B cell (primary cell): ENCODE results near the gene SELP.

Experiments used
- EZH2 ChIP-seq: IDR thresholded peaks from 2 replicates; pipeline ENCODE4 v1.6.1; 2012; ENCODE audit warnings: borderline replicate concordance, low read depth, mild to moderate bottlenecking, moderate library complexity, low read length; ENCODE audit not compliant: insufficient read depth, poor library complexity, severe bottlenecking
- TF ChIP-seq, protein P1 (sequence below): fragments of 200-600 bp; IDR thresholded peaks from one replicate; pipeline ENCODE4 v1.8.0; 2022; ENCODE audit warnings: antibody characterized with exemption, mild to moderate bottlenecking

GRCh38 chr1:169620565-169620964 is 9.4 kb downstream of the SELP start:
- TF ChIP-seq, protein P1, sequence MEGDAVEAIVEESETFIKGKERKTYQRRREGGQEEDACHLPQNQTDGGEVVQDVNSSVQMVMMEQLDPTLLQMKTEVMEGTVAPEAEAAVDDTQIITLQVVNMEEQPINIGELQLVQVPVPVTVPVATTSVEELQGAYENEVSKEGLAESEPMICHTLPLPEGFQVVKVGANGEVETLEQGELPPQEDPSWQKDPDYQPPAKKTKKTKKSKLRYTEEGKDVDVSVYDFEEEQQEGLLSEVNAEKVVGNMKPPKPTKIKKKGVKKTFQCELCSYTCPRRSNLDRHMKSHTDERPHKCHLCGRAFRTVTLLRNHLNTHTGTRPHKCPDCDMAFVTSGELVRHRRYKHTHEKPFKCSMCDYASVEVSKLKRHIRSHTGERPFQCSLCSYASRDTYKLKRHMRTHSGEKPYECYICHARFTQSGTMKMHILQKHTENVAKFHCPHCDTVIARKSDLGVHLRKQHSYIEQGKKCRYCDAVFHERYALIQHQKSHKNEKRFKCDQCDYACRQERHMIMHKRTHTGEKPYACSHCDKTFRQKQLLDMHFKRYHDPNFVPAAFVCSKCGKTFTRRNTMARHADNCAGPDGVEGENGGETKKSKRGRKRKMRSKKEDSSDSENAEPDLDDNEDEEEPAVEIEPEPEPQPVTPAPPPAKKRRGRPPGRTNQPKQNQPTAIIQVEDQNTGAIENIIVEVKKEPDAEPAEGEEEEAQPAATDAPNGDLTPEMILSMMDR: no peak
- TF ChIP-seq EZH2: no peak
